ENCODE measurements around the gene DLGAP1. TPM values are rescaled to one million over a fixed set of nuclear protein-coding genes. Genes with fewer than 3 reads are reported as not detected.
"Not testable (repeated sequence)": the region's sequence is repeated elsewhere in the genome, so short reads cannot be mapped to it uniquely, and the experiment has no call there.

DLGAP1 gene
- total and polyA plus RNA-seq, 2 donors, result 0.24 to 0.41 TPM

GRCh38 chr18:4035521-4035920, 419.6 kb downstream of the DLGAP1 start:
- Histone ChIP-seq H3K27ac (ENCODE audit: low read depth in 1 of 2, low read length in 1 of 2) (no peak overlapping the region), H3K36me3 (ENCODE audit: control insufficient read depth in 2 of 2, insufficient read depth in 2 of 2, low read length in 1 of 2) (no peaks in the 10 kb centered on the region), H3K4me1 (ENCODE audit: control insufficient read depth in 2 of 2, insufficient read depth in 2 of 2, low read length in 2 of 2) (no peaks in the 10 kb centered on the region), H3K27me3 (ENCODE audit: control insufficient read depth in 2 of 2, insufficient read depth in 1 of 2, low read length in 1 of 2) (no peaks in the 10 kb centered on the region), H3K4me3 (ENCODE audit: low read length in 2 of 2) (no peak overlapping the region), H3K9me3 (ENCODE audit: control insufficient read depth in 2 of 2, insufficient read depth in 1 of 2, low read length in 1 of 2) (no peaks in the 10 kb centered on the region)
- WGBS, result 28% methylated on average over 6 of the region's 6 CpGs
- DNase-seq (ENCODE audit: low read depth in 6 of 9, low spot score in 9 of 9), result no peak

GRCh38 chr18:4034815-4035214, 420.3 kb downstream of the DLGAP1 start:
- H3K36me3 ChIP-seq (ENCODE audit: control insufficient read depth in 2 of 2, insufficient read depth in 2 of 2, low read length in 1 of 2); H3K27me3 ChIP-seq (ENCODE audit: control insufficient read depth in 2 of 2, insufficient read depth in 1 of 2, low read length in 1 of 2); H3K4me1 ChIP-seq (ENCODE audit: control insufficient read depth in 2 of 2, insufficient read depth in 2 of 2, low read length in 2 of 2); H3K9me3 ChIP-seq (ENCODE audit: control insufficient read depth in 2 of 2, insufficient read depth in 1 of 2, low read length in 1 of 2); H3K4me3 ChIP-seq (ENCODE audit: low read length in 2 of 2); H3K27ac ChIP-seq (ENCODE audit: low read depth in 1 of 2, low read length in 1 of 2); DNase-seq (ENCODE audit: low read depth in 6 of 9, low spot score in 9 of 9): not testable (repeated sequence)
- 95% methylated on average over 4 of the region's 4 CpGs for WGBS

- H3K4me3 ChIP-seq (ENCODE audit: low read length in 2 of 2), result no peak overlapping the region
- 94% methylated on average over 1 of the region's 1 CpG for WGBS
- H3K36me3 ChIP-seq (ENCODE audit: control insufficient read depth in 2 of 2, insufficient read depth in 2 of 2, low read length in 1 of 2), result no peaks in the 10 kb centered on the region
- no peaks in the 10 kb centered on the region for H3K27me3 ChIP-seq (ENCODE audit: control insufficient read depth in 2 of 2, insufficient read depth in 1 of 2, low read length in 1 of 2)
- H3K27ac ChIP-seq (ENCODE audit: low read depth in 1 of 2, low read length in 1 of 2), result no peak overlapping the region
- no peaks in the 10 kb centered on the region for H3K9me3 ChIP-seq (ENCODE audit: control insufficient read depth in 2 of 2, insufficient read depth in 1 of 2, low read length in 1 of 2)
- no peaks in the 10 kb centered on the region for H3K4me1 ChIP-seq (ENCODE audit: control insufficient read depth in 2 of 2, insufficient read depth in 2 of 2, low read length in 2 of 2)
- DNase-seq (ENCODE audit: low read depth in 6 of 9, low spot score in 9 of 9), result no peak
Measured at GRCh38 chr18:4026542-4026941, 428.6 kb downstream of the DLGAP1 start.

- Histone ChIP-seq H3K27ac (ENCODE audit: low read depth in 1 of 2, low read length in 1 of 2) (no peak overlapping the region), H3K4me3 (ENCODE audit: low read length in 2 of 2) (no peak overlapping the region), H3K4me1 (ENCODE audit: control insufficient read depth in 2 of 2, insufficient read depth in 2 of 2, low read length in 2 of 2) (no peaks in the 10 kb centered on the region), H3K36me3 (ENCODE audit: control insufficient read depth in 2 of 2, insufficient read depth in 2 of 2, low read length in 1 of 2) (no peaks in the 10 kb centered on the region), H3K9me3 (ENCODE audit: control insufficient read depth in 2 of 2, insufficient read depth in 1 of 2, low read length in 1 of 2) (no peaks in the 10 kb centered on the region), H3K27me3 (ENCODE audit: control insufficient read depth in 2 of 2, insufficient read depth in 1 of 2, low read length in 1 of 2) (no peaks in the 10 kb centered on the region)
- no peak for DNase-seq (ENCODE audit: low read depth in 6 of 9, low spot score in 9 of 9)
- WGBS, result 92% methylated on average over 2 of the region's 2 CpGs
Measured at GRCh38 chr18:4024702-4025101, 430.4 kb downstream of the DLGAP1 start.

- not testable (repeated sequence) for H3K27ac ChIP-seq (ENCODE audit: low read depth in 1 of 2, low read length in 1 of 2); DNase-seq (ENCODE audit: low read depth in 6 of 9, low spot score in 9 of 9); H3K27me3 ChIP-seq (ENCODE audit: control insufficient read depth in 2 of 2, insufficient read depth in 1 of 2, low read length in 1 of 2); H3K36me3 ChIP-seq (ENCODE audit: control insufficient read depth in 2 of 2, insufficient read depth in 2 of 2, low read length in 1 of 2); H3K4me3 ChIP-seq (ENCODE audit: low read length in 2 of 2); H3K4me1 ChIP-seq (ENCODE audit: control insufficient read depth in 2 of 2, insufficient read depth in 2 of 2, low read length in 2 of 2); H3K9me3 ChIP-seq (ENCODE audit: control insufficient read depth in 2 of 2, insufficient read depth in 1 of 2, low read length in 1 of 2)
- 77% methylated on average over 1 of the region's 1 CpG for WGBS
Measured at GRCh38 chr18:4022749-4023148, 432.4 kb downstream of the DLGAP1 start.

- Histone ChIP-seq H3K27ac (ENCODE audit: low read depth in 1 of 2, low read length in 1 of 2) (no peak overlapping the region), H3K27me3 (ENCODE audit: control insufficient read depth in 2 of 2, insufficient read depth in 1 of 2, low read length in 1 of 2) (no peaks in the 10 kb centered on the region), H3K9me3 (ENCODE audit: control insufficient read depth in 2 of 2, insufficient read depth in 1 of 2, low read length in 1 of 2) (no peaks in the 10 kb centered on the region), H3K36me3 (ENCODE audit: control insufficient read depth in 2 of 2, insufficient read depth in 2 of 2, low read length in 1 of 2) (no peaks in the 10 kb centered on the region), H3K4me1 (ENCODE audit: control insufficient read depth in 2 of 2, insufficient read depth in 2 of 2, low read length in 2 of 2) (no peaks in the 10 kb centered on the region), H3K4me3 (ENCODE audit: low read length in 2 of 2) (no peak overlapping the region)
- no peak for DNase-seq (ENCODE audit: low read depth in 6 of 9, low spot score in 9 of 9)
- WGBS, result 58% methylated on average over 5 of the region's 5 CpGs
Measured at GRCh38 chr18:4020026-4020425, 435.1 kb downstream of the DLGAP1 start.

GRCh38 chr18:4017480-4017879, 437.6 kb downstream of the DLGAP1 start:
- WGBS, result 50% methylated on average over 3 of the region's 3 CpGs
- no peaks in the 10 kb centered on the region for H3K9me3 ChIP-seq (ENCODE audit: control insufficient read depth in 2 of 2, insufficient read depth in 1 of 2, low read length in 1 of 2)
- no peak overlapping the region for H3K4me3 ChIP-seq (ENCODE audit: low read length in 2 of 2)
- H3K36me3 ChIP-seq (ENCODE audit: control insufficient read depth in 2 of 2, insufficient read depth in 2 of 2, low read length in 1 of 2), result no peaks in the 10 kb centered on the region
- no peaks in the 10 kb centered on the region for H3K4me1 ChIP-seq (ENCODE audit: control insufficient read depth in 2 of 2, insufficient read depth in 2 of 2, low read length in 2 of 2)
- no peak overlapping the region for H3K27ac ChIP-seq (ENCODE audit: low read depth in 1 of 2, low read length in 1 of 2)
- no peaks in the 10 kb centered on the region for H3K27me3 ChIP-seq (ENCODE audit: control insufficient read depth in 2 of 2, insufficient read depth in 1 of 2, low read length in 1 of 2)
- DNase-seq (ENCODE audit: low read depth in 6 of 9, low spot score in 9 of 9), result peak in 3 of 9 donors; percentile 9 to 24 (median 18)

- Histone ChIP-seq H3K4me1 (ENCODE audit: control insufficient read depth in 2 of 2, insufficient read depth in 2 of 2, low read length in 2 of 2) (no peaks in the 10 kb centered on the region), H3K36me3 (ENCODE audit: control insufficient read depth in 2 of 2, insufficient read depth in 2 of 2, low read length in 1 of 2) (no peaks in the 10 kb centered on the region), H3K4me3 (ENCODE audit: low read length in 2 of 2) (no peak overlapping the region), H3K27ac (ENCODE audit: low read depth in 1 of 2, low read length in 1 of 2) (no peak overlapping the region), H3K9me3 (ENCODE audit: control insufficient read depth in 2 of 2, insufficient read depth in 1 of 2, low read length in 1 of 2) (no peaks in the 10 kb centered on the region), H3K27me3 (ENCODE audit: control insufficient read depth in 2 of 2, insufficient read depth in 1 of 2, low read length in 1 of 2) (no peaks in the 10 kb centered on the region)
- WGBS, result 97% methylated on average over 4 of the region's 4 CpGs
- DNase-seq (ENCODE audit: low read depth in 6 of 9, low spot score in 9 of 9), result no peak
Measured at GRCh38 chr18:4016391-4017049, 438.6 kb downstream of the DLGAP1 start.

- Histone ChIP-seq H3K9me3 (ENCODE audit: control insufficient read depth in 2 of 2, insufficient read depth in 1 of 2, low read length in 1 of 2) (no peaks in the 10 kb centered on the region), H3K4me3 (ENCODE audit: low read length in 2 of 2) (no peak overlapping the region), H3K4me1 (ENCODE audit: control insufficient read depth in 2 of 2, insufficient read depth in 2 of 2, low read length in 2 of 2) (no peaks in the 10 kb centered on the region), H3K36me3 (ENCODE audit: control insufficient read depth in 2 of 2, insufficient read depth in 2 of 2, low read length in 1 of 2) (no peaks in the 10 kb centered on the region), H3K27ac (ENCODE audit: low read depth in 1 of 2, low read length in 1 of 2) (no peak overlapping the region), H3K27me3 (ENCODE audit: control insufficient read depth in 2 of 2, insufficient read depth in 1 of 2, low read length in 1 of 2) (no peaks in the 10 kb centered on the region)
- no peak for DNase-seq (ENCODE audit: low read depth in 6 of 9, low spot score in 9 of 9)
Measured at GRCh38 chr18:4007846-4008245, 447.3 kb downstream of the DLGAP1 start.

Measured in thymus (tissue), 11 donors.